K562 (cell line): ENCODE results near the gene GALNT7. TPM values are rescaled to one million over a fixed set of nuclear protein-coding genes. Genes with fewer than 3 reads are reported as not detected.

Source experiments
- ARID2 ChIP-seq: fragments of 450-650 bp; IDR thresholded peaks from 2 replicates; pipeline ENCODE4 v1.6.1; 2017; ENCODE audit warnings: antibody characterized with exemption, mild to moderate bottlenecking
- BRCA1 ChIP-seq, 2 experiments: fragments of 450-650 bp in 1 of 2; sonication (generic) in 1 of 2; formaldehyde crosslinking in 1 of 2; IDR thresholded peaks; 2 replicates each; pipeline versions ENCODE4 v1.5.0 to v1.6.1; 2017 to 2020; ENCODE audit warnings: mild to moderate bottlenecking in 1 of 2, missing genetic modification reagents in 1 of 2
- PHF8 ChIP-seq: fragments of 200-600 bp; sonication (generic); IDR thresholded peaks from 2 replicates; pipeline ENCODE4 v1.6.1; 2012; ENCODE audit warnings: mixed run types, mild to moderate bottlenecking, inconsistent platforms, low read length, moderate library complexity, borderline replicate concordance
- POU5F1 ChIP-seq: fragments of 150-350 bp; IDR thresholded peaks from 2 replicates; pipeline ENCODE4 v1.6.1; 2014; ENCODE audit warnings: borderline replicate concordance, low read length, low read depth, mild to moderate bottlenecking; ENCODE audit not compliant: partially characterized antibody
- SFPQ ChIP-seq: fragments of 200-400 bp; formaldehyde crosslinking; IDR thresholded peaks from 2 replicates; pipeline ENCODE4 v1.6.1; 2017; ENCODE audit warnings: mild to moderate bottlenecking, low read depth, low read length, moderate library complexity
- SMARCE1 ChIP-seq: fragments of 450-650 bp; IDR thresholded peaks from 2 replicates; pipeline ENCODE4 v1.7.1; 2016; ENCODE audit warnings: mild to moderate bottlenecking
- SRSF3 ChIP-seq: fragments of 200-400 bp; formaldehyde crosslinking; IDR thresholded peaks from 2 replicates; pipeline ENCODE4 v1.6.1; 2016; ENCODE audit warnings: mild to moderate bottlenecking, low read length, moderate library complexity; ENCODE audit not compliant: insufficient read depth
- STAT5B ChIP-seq: fragments of 250-450 bp; sonication (Bioruptor Pico); IDR thresholded peaks from 2 replicates; pipeline ENCODE4 v1.8.0; 2021; ENCODE audit warnings: mild to moderate bottlenecking, inconsistent platforms
- XRCC3 ChIP-seq: fragments of 450-650 bp; IDR thresholded peaks from 2 replicates; pipeline ENCODE4 v1.6.1; 2017; ENCODE audit warnings: mild to moderate bottlenecking, moderate library complexity
- ZFX ChIP-seq: sonication (generic); formaldehyde crosslinking; IDR thresholded peaks from 2 replicates; pipeline ENCODE4 v1.8.0; 2022; ENCODE audit warnings: mild to moderate bottlenecking, missing genetic modification reagents, moderate library complexity
- ZNF174 ChIP-seq: fragments of 250-450 bp; sonication (Bioruptor Pico); IDR thresholded peaks from 2 replicates; pipeline ENCODE4 v1.4.0; 2020; ENCODE audit warnings: mild to moderate bottlenecking
- polyA plus RNA-seq, 8 experiments: library from polyadenylated mRNA; depleted of rRNA in 4 of 8; stranded (reverse) in 5 of 8; unstranded in 3 of 8; fragments of >200 nt; fragmentation: Nextera tagmentation in 2 of 8; fragmentation: Illumina TruSeq in 1 of 8; extraction: Ambion mirVana in 2 of 8; extraction: Trizol in 1 of 8; gene quantifications; 2 replicates each; pipeline versions ENCODE4 v1.2.1 to v1.2.3, GENCODE V29; 2011 to 2014; ENCODE audit warnings: inconsistent platforms in 1 of 8, missing spikeins in 1 of 8
- total RNA-seq, 7 experiments: library from RNA; depleted of rRNA in 6 of 7; stranded (reverse); fragments of >200 nt in 6 of 7; fragmentation: Illumina TruSeq in 2 of 7; extraction: Trizol in 2 of 7; gene quantifications; 2 replicates each; pipeline versions ENCODE4 v1.2.1 to v1.2.3, GENCODE V29; 2011 to 2021; ENCODE audit warnings: low replicate concordance in 1 of 7
- TF ChIP-seq, protein P1 (sequence below): fragments of 250-450 bp; sonication (Bioruptor Pico); IDR thresholded peaks from 2 replicates; pipeline ENCODE4 v1.5.0; 2020; ENCODE audit warnings: mild to moderate bottlenecking
- TF ChIP-seq, protein P2 (sequence below): fragments of 450-650 bp; formaldehyde crosslinking; IDR thresholded peaks from 2 replicates; pipeline ENCODE4 v1.4.0; 2020; ENCODE audit warnings: mild to moderate bottlenecking, moderate library complexity
- TF ChIP-seq, protein P3 (sequence below), 3 experiments: IDR thresholded peaks in 2 of 3; conservative IDR thresholded peaks in 1 of 3; 2 replicates each; pipeline ENCODE4 v1.5.1; 2011 to 2012; ENCODE audit warnings: low read length in 3 of 3, mild to moderate bottlenecking in 3 of 3, control low read depth in 2 of 3, improper control_type of control experiment in 1 of 3, inconsistent platforms in 1 of 3, low read depth in 1 of 3, mixed read lengths in 1 of 3, moderate library complexity in 1 of 3; ENCODE audit not compliant: insufficient read depth in 2 of 3
- TF ChIP-seq, protein P4 (sequence below), 2 experiments: IDR thresholded peaks in 1 of 2; conservative IDR thresholded peaks in 1 of 2; 2 replicates each; pipeline ENCODE4 v1.6.1; 2016; ENCODE audit warnings: low read depth in 2 of 2, mild to moderate bottlenecking in 1 of 2, missing compliant biosample characterization in 1 of 2, missing genetic modification characterization in 1 of 2, moderate library complexity in 1 of 2

Gene GALNT7
- total and polyA plus RNA-seq, 9 of the 15 experiments (the other 6 are each of a cell fraction or from before 2014, with no cell fraction given): 16.7 to 38.7 (median 31.1) TPM

DNA sequence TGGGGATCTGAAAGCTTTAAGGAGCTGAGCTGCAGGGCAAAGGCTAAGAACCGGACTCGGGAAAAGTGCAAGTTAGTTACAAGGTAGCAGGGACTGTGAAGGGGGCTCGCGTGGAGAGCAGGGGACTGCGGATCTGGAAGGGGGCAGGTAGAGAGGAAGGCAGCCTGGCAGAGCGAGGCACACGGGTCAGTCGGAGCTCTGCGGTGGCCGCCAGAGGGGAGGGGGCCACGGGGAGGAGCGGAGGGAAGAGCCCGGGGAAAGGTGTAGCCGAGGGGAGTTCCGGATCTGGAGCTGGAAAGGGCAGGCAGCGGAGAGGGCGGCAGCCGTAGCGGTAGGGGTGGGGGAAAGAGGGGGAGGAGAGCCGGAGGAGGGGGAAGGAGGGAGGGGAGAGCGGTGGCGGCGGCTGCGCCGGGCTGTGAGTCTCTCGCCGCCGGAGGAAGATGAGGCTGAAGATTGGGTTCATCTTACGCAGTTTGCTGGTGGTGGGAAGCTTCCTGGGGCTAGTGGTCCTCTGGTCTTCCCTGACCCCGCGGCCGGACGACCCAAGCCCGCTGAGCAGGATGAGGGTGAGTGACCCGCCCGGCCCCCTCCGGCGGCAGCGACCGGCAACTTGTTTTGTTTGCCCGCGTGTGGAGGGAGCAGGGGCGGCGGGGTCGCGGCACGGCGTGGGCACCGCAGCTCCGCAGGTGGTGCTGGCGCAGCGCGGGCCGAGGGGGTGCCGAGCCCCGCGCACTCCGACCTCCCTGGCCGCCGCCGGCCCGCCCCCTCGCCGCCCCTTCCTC, at the start of gene GALNT7 (continued):
- TF ChIP-seq, protein P1, sequence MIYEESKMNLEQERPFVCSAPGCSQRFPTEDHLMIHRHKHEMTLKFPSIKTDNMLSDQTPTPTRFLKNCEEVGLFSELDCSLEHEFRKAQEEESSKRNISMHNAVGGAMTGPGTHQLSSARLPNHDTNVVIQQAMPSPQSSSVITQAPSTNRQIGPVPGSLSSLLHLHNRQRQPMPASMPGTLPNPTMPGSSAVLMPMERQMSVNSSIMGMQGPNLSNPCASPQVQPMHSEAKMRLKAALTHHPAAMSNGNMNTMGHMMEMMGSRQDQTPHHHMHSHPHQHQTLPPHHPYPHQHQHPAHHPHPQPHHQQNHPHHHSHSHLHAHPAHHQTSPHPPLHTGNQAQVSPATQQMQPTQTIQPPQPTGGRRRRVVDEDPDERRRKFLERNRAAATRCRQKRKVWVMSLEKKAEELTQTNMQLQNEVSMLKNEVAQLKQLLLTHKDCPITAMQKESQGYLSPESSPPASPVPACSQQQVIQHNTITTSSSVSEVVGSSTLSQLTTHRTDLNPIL: no peak
- TF ChIP-seq, protein P2, sequence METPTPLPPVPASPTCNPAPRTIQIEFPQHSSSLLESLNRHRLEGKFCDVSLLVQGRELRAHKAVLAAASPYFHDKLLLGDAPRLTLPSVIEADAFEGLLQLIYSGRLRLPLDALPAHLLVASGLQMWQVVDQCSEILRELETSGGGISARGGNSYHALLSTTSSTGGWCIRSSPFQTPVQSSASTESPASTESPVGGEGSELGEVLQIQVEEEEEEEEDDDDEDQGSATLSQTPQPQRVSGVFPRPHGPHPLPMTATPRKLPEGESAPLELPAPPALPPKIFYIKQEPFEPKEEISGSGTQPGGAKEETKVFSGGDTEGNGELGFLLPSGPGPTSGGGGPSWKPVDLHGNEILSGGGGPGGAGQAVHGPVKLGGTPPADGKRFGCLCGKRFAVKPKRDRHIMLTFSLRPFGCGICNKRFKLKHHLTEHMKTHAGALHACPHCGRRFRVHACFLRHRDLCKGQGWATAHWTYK: no peak
- TF ChIP-seq, protein P3, sequence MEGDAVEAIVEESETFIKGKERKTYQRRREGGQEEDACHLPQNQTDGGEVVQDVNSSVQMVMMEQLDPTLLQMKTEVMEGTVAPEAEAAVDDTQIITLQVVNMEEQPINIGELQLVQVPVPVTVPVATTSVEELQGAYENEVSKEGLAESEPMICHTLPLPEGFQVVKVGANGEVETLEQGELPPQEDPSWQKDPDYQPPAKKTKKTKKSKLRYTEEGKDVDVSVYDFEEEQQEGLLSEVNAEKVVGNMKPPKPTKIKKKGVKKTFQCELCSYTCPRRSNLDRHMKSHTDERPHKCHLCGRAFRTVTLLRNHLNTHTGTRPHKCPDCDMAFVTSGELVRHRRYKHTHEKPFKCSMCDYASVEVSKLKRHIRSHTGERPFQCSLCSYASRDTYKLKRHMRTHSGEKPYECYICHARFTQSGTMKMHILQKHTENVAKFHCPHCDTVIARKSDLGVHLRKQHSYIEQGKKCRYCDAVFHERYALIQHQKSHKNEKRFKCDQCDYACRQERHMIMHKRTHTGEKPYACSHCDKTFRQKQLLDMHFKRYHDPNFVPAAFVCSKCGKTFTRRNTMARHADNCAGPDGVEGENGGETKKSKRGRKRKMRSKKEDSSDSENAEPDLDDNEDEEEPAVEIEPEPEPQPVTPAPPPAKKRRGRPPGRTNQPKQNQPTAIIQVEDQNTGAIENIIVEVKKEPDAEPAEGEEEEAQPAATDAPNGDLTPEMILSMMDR (IDR thresholded peaks at IDR 0.05 in 2 of 3, conservative IDR thresholded peaks at IDR 0.05 in 1 of 3; ENCODE audit: insufficient read depth in 2 of 3, low read depth in 1 of 3, low read length in 3 of 3): no peak
- TF ChIP-seq BRCA1 (IDR thresholded peaks at IDR 0.05) (no peak), BRCA1 (CRISPR knock-in tag; IDR thresholded peaks at IDR 0.05) (no peak), POU5F1 (no peak), STAT5B (CRISPR knock-in tag) (no peak), ZFX (no peak; the same call in 1 of the 2 replicates), PHF8 (peak; percentile 68; the same call in 1 of the 2 replicates), XRCC3 (no peak), ZNF174 (CRISPR knock-in tag) (no peak), SMARCE1 (peak; percentile 51; the same call in 1 of the 2 replicates), SRSF3 (no peak), ARID2 (no peak), SFPQ (no peak)
- TF ChIP-seq, protein P4, sequence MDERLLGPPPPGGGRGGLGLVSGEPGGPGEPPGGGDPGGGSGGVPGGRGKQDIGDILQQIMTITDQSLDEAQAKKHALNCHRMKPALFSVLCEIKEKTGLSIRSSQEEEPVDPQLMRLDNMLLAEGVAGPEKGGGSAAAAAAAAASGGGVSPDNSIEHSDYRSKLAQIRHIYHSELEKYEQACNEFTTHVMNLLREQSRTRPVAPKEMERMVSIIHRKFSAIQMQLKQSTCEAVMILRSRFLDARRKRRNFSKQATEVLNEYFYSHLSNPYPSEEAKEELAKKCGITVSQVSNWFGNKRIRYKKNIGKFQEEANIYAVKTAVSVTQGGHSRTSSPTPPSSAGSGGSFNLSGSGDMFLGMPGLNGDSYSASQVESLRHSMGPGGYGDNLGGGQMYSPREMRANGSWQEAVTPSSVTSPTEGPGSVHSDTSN (CRISPR knock-in tag; IDR thresholded peaks at IDR 0.05; ENCODE audit: low read depth): no peak
- TF ChIP-seq, protein P4 (tag; conservative IDR thresholded peaks at IDR 0.05; ENCODE audit: low read depth): no peak
